CD4-positive, alpha-beta T cell treated with Interleukin-2 at 100 ng/mL for 4 hours (primary cell): ENCODE measurements around the gene PFKFB3.
A peak's percentile ranks its signal among the peaks of the same experiment; 100 is the strongest.
"Not testable (repeated sequence)": the region's sequence is repeated elsewhere in the genome, so short reads cannot be mapped to it uniquely, and the experiment has no call there.

ENCODE experiments used
- DNase-seq: peaks from one replicate; pipeline ENCODE4 v3.0.0-alpha.2; 2020; ENCODE audit warnings: low spot score

Gene PFKFB3

DNA sequence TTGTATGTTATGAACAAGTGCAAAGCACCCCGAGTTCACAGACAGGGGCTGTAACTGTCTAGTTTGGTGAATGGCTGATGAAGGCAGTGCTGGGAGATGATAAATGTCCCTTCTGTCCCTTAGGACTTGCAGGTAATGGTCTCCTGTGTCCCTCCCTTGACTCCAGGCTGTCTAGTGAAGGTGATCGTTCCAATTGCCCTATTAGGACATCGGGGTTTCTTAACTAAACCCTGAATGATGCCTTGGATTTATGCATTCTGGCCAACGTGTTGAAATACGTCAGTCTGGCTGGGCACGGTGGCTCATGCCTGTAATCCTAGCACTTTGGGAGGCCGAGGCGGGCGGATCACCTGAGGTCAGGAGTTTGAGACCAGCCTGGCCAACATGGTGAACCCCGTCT lies 69.4 kb downstream of the PFKFB3 start:
- no peak for DNase-seq

DNA sequence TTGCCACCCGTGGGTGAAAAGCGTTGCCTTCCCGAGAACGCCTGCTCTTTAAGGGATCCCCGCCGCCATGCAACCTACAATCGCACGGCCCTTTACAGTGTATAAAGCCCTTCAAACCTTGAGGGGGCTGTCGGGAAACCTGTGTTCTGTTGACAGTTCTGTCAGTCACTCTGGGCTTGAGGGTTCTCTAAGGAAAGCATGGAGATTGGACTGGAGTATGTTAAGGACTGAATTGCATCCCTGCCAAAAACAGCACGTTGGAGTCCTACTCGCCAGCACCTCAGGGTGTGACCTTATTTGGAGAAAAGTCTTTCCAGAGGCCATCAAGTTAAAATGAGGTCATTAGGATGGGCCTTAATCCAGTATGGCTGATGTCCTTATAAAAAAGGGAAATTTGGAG lies 70.6 kb downstream of the PFKFB3 start:
- no peak for DNase-seq

DNA sequence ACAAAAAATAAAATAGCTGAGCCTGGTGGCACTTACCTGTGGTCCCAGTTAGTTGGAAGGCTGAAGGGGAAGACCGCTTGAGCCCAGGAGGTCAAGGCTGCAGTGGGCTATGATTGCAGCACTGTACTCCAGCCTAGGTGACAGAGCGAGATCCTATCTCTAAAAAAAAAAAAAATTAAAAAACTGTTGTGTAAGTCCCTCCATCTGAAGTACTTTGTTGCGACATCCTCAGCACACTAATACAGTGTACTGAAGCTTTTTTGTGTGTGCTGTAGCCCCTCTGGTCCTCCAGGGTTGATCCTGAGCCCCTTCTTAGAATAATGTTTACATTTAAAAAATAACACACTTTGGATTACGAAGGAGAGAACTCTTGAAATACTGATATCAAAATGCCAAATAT lies 71.3 kb downstream of the PFKFB3 start:
- DNase-seq, result no peak

DNA sequence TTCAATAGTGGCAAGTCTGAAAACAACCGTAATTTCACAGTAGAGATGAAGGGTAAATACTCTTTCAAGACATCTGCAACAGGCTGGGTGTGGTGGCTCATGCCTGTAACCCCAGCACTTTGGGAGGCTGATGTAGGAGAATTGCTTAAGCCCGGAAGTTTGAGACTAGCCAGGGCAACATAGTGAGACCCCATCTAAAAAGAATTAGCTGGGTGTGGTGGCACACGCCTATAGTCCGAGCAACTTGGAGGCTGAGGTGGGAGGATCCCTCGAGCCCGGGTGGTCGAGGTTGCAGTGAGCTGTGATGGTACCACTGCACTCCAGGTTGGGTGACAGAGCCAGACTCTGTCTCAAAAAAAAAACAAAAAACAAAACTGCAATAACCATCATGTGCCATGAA lies 71.8 kb downstream of the PFKFB3 start:
- DNase-seq, result no peak

DNA sequence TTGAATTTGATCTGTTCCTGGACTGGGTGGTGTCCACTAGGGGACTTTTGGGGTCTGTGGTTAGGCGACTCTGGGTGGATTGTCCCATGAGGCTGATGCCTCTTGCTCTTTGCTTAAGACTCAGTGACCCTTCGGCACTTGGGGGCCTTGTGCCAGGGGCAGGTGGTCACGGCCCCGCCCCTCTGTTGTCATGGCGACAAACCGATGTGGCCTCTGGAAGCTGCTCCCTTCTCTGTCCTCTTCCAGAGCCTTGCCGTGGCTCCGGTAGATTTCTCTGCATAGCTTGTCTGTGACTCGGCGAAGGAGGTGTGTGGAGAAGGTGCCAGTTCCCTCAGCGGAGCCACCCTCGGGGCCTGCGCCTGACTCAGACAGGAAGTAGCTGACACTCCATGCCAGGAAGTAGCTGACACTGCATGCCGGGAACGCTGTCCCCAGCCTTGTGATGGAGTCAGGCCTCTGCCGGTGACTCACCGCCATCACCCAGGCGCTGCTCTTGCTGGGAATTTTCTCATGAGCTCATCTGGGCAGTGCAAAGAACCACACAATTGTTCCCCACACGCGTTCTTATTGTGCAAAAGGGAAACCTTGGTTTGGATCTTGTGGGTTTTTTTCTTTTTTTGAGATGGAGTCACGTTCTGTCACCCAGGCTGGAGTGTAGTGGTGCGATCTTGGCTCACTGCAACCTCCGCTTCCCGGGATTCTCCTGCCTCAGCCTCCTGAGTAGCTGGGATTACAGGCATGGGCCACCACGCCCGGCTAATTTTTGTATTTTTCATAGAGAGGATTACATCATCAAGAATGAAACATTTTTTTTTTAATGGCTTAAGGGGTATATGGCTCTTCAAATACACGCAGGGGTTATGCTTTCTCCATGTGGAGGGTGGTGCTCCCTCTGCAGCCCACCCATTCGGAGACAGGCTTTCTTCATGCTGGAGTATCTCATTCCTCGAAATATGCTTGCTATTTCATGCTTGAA lies 72.6 kb downstream of the PFKFB3 start:
- DNase-seq, result peak; percentile 95

DNA sequence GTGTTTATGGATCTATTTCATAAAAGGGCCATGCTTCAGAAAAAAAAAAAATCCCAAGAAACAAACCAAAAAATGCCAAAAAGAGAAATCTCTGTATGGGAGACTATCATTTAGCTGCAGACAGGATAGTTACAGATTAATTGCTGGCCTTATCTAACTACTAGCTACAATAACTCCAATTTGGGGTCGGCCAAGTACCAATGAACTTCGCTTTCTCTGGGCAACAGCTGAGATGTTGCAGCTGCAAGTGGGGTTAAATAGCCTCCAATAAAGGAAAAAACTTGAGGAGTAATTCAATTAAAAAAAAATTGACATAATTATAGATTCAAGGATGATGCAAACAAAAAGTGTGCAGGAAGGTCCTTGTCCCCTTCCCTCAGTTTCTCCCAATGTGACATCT lies 73.6 kb downstream of the PFKFB3 start:
- DNase-seq, result no peak

DNA sequence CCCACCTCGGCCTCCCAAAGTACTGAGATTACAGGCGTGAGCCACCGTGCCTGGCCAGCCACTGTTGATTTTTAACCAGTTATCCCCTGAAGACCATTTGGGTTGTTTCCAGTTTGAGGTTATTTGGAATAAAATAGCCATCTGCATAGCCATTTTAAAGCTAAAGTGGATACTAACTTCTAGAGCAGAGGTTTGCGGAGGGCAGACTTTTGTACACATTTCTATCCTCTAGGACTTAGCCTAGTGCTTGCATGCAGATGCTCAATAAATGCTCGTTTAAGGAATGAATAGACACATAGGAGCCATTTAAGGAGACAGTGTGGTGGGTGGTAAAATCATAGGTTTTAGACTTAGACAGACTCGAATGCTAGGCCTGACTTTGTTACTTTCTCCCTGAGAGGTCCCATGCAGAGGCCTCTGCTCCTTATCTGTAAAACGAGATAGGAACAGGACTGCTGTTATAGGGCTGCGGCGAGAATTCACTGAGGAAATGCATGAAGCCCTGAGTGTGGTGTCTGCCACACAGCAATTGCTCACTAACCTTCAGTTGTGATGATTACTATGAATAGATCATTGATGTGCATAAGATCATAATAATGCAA lies 75.9 kb downstream of the PFKFB3 start:
- no peak for DNase-seq

DNA sequence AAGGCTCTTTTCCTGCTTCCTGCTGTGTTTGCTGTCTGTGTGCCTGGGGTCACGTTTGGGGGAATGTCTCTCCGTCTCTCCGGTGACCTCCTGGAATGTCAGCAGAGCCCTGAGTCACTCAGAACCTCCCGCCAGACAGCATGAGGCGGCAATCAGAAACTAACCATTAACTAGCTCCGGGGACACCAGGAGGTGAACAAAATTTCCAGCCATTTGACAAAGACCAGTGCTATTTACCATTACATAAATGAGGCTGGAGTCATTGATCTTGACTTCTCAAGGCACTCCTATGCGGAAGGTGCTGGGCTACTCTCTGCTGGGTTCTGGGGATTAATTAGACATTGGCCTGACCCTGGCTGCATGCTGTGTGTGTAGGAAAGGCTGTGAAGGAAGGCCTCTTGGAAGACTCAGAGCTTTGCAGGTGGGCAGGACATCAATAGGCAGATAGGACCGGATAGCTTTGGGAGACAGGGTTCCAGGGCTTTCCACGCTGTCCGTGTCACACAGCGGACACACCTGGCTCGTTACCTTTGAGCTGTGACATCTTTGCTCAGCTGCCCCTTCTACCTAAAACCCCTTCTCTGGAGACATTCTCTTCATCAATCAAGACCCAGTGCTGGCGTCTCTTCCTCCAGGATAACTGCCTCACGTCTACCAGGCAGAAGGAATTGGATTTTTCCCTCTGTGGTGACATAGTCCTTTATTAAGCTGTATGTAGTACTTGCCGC lies 77.0 kb downstream of the PFKFB3 start:
- no peak for DNase-seq

DNA sequence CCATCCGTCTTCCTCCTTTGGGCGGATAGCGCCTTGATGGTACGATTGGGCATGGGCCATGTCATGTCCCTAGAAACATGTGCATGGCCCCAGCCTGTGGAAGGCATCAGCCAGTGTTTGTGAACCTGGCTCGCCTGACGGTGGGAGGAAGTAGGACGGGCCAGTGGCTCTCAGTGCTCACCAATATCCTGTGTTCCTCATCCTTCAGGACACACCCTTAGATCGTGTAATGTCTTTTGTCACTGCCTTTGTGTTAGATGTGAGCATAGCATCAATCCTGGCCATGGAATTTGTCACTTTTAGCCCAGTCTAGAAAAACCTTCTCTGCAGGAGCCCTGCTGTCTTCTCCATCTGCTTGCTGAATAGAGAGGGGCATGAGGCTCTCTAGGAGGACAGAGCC lies 77.6 kb downstream of the PFKFB3 start:
- DNase-seq, result no peak

DNA sequence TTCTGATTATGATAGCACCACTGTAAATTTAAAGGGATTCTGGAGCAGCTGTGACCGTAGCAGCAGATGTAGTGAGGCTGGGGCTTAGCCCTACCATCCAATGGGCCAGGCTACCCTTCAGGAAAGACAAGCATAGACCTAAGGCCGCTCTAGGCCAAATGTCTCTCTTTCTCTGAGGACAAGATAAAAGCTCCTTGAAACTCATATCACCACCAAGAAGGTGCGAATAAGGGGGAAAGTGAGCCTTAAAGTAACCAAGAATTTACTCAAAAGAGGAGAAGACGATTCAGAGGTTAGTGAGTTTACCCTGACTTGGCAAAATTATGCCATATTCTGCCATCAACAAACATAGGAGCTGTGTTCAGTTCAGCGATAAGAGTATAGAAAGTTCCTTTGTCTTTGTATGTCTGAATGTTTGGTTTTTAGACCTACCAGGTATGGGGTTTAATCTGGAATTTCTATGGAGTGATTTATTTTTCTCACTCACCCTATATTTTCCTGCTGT lies 79.8 kb downstream of the PFKFB3 start:
- DNase-seq, result no peak

DNA sequence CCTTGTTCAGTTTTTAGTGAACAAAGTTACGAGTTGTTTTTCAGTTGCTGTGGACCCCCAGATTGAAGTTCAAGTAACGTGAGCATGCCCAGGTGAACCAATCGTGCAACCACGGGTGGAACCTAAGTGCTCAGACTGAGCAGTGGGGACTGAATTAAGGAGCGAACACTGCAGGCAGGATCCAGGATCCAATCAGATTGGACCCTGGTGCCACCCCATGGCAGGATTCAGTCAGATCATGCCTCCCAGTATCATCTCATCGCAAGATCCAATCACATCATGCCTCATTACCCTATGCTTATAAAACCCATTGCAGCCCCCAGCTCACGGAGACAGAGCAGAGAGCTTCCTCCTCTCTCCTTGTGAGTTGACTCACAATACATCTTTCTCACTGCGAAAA lies 80.9 kb downstream of the PFKFB3 start:
- DNase-seq, result no peak

DNA sequence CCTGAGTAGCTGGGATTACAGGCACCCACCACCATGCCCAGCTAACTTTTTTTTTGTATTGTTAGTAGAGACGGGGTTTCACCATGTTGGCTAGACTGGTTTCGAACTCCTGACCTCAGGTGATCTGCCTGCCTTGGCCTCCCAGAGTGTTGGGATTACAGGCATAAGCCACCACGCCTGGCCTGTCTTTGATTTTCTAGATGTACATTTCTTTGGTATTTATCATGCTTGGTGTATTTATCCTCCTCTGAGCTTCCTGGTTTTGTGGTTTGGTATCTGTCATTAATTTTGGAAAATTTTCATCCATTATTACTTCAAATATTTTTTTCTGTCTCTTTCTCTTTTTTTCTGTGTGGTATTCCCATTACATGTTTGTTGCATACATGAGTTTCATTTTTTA lies 87.9 kb downstream of the PFKFB3 start:
- not testable (repeated sequence) for DNase-seq

DNA sequence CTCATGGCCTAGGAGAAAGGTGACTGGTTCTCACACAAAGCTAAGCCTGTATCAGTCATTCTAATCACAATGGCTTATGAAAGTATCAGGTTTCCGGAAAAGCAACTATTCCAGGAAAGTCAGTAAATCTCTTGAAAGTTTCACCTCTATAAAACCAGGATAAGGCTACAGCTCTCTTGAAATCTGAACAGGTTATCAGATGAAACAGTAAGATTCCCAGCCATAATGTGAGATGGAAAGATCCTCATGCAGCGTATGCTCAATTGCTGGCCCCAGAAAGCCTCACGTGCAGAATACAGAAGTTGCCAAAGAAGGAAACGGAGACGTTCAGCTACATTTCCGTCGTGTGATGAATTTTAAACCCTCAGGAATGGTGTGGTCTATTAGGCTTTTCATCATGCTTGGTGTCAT lies 90.0 kb downstream of the PFKFB3 start:
- no peak for DNase-seq

DNA sequence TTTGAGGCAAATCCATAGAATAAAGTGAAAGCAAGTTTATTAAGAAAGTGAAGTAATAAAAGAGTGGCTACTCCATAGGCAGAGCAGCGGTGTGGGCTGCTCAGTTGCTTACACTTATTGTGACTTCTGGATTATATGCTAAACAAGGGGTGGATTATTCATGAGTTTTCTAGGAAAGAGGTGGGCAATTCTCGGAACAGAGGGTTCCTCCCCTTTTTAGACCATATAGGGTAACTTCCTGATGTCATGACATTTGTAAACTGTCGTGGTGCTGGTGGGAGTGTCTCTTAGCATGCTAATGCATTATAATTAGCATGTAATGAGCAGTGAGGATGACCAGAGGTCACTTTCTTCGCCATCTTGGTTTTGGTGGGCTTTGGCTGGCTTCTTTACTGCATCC lies 93.7 kb downstream of the PFKFB3 start:
- not testable (repeated sequence) for DNase-seq

DNA sequence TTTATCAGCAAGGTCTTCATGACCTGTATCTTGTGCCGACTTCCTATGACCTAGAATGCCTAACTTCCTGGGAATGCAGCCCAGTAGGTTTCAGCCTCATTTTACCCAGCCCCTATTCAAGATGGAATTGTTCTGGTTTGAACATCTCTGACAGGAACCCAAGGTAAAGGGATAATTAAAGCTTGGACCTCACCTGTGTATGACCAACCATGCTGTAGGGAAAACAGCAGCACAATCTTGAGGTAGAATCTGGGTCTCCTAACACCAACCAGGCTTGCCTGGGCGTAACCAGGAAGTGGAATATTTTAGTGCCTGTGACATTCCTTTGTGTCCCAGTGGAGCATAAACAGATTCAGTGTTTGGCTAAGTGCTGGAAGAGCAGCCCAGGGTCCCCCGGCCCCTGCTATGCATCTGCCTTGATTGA lies 94.1 kb downstream of the PFKFB3 start:
- DNase-seq, result no peak

DNA sequence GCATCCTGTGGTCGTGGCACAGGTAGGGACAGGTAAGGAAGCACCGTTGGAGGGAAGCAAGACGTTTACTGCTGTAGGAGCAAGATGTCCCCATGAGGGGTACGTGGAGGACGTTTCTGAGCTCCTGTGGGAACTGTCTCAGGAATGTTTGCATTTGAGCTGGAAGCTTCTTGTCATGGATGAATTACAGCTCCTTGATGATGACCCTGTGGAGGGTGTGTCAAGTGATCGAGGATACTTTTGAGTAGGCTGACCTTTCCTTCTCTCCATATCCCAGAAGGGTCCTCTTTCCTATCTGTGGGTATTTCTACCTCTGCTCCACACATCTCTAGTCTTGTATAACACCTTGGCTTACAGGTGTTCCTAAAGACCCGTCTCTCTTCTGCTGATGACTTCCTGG lies 94.8 kb downstream of the PFKFB3 start:
- no peak for DNase-seq

DNA sequence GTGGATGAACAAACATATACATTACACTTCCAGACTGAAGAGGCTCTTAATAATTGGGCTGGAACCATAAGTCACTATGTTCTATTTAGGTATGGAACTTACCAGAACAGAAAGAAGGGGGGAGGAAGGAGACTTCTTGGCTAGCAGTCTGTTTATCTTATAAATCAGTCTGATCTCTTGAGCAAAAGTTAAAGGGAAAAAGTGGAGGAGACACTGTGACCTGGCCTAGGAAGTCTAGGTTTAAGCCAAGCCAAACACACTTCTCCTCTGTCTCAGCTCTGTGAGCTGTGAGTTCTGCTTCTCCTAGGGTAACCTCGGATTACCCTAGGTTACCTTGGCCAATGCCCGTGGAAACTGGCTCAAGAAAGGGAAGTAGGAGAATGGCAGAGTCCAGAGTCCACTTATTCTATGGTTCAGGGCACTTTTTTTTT lies 95.2 kb downstream of the PFKFB3 start:
- no peak for DNase-seq

DNA sequence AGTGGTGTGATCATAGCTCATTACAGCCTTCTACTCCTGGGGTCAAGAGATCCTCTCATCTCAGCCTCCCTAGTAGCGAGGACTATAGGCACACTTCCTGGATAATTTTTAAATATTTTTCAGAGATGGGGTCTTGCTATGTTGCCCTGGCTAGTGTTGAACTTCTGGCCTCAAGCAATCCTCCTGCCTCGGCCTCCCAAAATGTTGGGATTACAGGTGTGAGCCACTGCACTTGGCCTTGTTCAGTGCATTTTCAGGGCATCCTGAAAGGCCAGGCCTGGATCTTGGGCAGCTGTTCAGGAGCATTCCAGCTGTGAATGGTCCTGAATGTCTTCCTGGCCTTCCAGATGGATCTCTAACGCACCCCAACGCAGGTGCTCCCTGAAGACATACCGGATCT lies 95.7 kb downstream of the PFKFB3 start:
- no peak for DNase-seq

DNA sequence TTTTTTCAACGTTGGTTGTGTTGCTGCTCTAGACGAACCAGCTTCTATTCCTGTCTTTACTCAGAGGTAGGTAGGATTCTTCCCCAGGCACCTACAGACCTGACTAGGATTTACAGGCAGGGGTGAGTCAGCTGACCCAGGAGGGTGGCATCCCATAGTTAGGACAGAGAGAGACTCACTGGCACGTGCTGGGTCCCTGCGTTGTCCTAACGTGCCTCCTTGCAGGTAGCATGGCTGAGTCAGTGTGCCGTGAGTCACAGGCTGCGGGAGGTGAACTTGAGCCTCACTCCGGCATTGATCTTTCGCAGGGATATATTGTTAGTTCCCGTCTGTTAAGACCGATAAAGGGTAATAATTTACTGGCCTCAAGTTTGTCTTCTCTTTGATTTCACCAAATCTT lies 96.5 kb downstream of the PFKFB3 start:
- DNase-seq, result no peak

DNA sequence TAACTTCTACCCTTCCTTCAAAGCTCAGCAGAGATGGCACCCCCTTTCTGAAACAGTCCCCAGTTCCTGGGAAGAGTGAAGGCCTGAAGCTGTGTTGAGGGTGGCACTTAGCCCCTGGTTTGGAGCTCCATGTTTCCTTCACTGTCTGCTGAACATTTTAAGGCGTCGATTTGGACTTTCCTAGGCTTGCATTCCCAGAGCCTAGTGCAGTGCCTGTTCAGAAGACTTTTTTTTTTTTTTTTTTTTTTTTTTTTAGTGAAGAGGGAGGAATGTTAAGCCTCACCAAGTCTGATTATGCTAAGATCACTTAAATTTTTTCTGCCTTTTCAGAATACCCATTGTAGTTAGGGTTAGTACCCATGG lies 97.0 kb downstream of the PFKFB3 start:
- no peak for DNase-seq

DNA sequence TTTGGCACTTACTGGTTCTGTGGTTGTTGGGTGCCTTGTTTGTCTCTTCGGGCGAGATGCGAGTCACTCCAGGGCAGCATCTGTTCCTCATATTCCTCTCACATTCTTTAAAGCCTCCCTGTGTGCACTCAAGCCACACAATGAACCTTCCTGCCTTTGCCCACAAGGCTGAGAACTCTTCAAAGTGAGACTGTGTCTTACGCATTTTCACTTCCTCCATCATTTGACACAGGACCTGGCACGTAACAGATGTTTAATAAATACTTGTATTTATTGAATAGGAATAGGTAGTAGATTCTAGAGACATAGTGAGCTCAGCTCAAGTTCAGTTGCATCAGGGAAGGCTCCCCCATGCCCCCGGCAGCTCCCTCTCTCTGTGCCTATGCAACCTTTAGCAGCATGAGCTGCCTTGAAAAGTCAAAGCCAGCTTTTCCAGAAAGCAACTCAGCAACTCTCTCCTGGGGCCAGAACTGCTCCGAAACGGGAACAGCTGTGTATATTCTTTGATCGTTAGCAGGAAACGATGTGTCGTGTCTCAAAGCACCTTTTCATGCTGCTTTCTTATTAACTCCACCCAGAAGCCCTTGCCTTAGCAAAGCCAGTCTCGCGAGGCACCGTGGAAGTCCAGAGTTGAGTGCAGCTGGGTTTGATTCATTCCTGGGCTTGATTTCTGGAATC lies 97.5 kb downstream of the PFKFB3 start:
- DNase-seq, result peak; percentile 29

DNA sequence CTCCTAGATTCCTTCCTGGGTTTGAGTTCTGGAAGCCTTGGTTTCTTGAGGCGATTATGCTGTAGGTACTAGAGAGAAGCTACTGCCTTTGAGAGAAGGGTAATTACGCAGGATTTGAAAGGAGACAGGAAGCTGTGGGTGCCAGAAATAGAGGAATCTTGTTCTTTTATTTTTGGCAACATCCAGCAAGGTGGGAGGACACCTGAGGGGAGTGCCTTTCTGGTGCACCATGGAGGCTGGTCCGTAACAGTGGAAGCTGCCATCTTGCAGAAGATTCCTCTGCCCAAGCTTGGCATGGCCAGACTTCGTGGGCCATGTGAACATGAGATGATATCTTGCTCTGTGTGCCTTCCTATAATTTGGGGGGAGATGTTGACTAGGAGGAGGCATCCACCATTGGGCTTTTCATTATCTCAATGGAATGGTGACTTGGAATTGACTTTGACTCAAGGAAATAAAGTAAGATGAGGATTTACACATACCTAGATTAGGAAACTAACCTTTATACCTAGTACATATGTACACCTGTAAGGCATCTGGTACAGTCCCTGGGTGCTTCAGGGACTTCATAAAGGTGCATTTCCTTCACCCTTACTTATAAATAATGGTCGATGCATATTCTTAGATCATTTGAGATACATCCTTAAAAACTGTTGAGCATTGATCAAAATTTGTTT lies 98.2 kb downstream of the PFKFB3 start:
- DNase-seq, result no peak
